ENCODE measurements around the gene SASH1. TPM values are rescaled to one million over a fixed set of nuclear protein-coding genes. Genes with fewer than 3 reads are reported as not detected.

SASH1 gene
- total and polyA plus RNA-seq, 2 donors (not counting 3 experiments of a cell fraction or from before 2014, with no cell fraction given): 18.5 to 103 TPM

- Histone ChIP-seq H3K4me1 (ENCODE audit: control insufficient read depth, extremely low read depth, insufficient read depth, low read length) (no peaks in the 10 kb centered on the region), H2AFZ (ENCODE audit: low read depth, low read length) (peak overlapping the region; percentile 84), H3K4me2 (ENCODE audit: insufficient read depth, low read length) (peak overlapping the region; percentile 64), H3K27ac (ENCODE audit: insufficient read depth, low read depth, low read length) (no peak overlapping the region), H3K27me3 (ENCODE audit: control insufficient read depth in 2 of 2, insufficient read depth in 2 of 2, low read length in 2 of 2) (no peaks in the 10 kb centered on the region), H3K9me3 (replicated peaks; ENCODE audit: control insufficient read depth, insufficient read depth, low read length) (no peaks in the 10 kb centered on the region), H3K9ac (replicated peaks; ENCODE audit: extremely low read depth, insufficient read depth, low read length) (no peak overlapping the region), H4K20me1 (replicated peaks; ENCODE audit: control insufficient read depth, extremely low read depth, insufficient read depth, low read length) (no peaks in the 10 kb centered on the region), H3K9me1 (replicated peaks; ENCODE audit: control insufficient read depth, extremely low read depth, insufficient read depth, low read length) (no peaks in the 10 kb centered on the region), H3K36me3 (ENCODE audit: control insufficient read depth in 2 of 2, extremely low read depth in 1 of 2, insufficient read depth in 2 of 2, low read length in 2 of 2) (no peaks in the 10 kb centered on the region), H3K79me2 (ENCODE audit: control insufficient read depth, insufficient read depth, low read length) (no peaks in the 10 kb centered on the region), H3K4me3 (replicated peaks in 1 of 3; ENCODE audit: insufficient read depth in 1 of 3, low read depth in 1 of 3, low read length in 3 of 3) (peak overlapping the region in 2 of 3 experiments; percentile 36 to 41)
- CTCF ChIA-PET: interaction anchor here (0.6 to 2.2 kb wide), 21 partner anchors 9 to 1166 kb away, joined by 3 to 28 read pairs (median 4); no protein-coding TSS in a partner anchor
- dilution Hi-C loops (cut with MboI; ENCODE audit: extremely low pct_ligation_motif_present, low sequenced_read_pairs): no loop called here
- no peak for TF ChIP-seq POLR2AphosphoS5 (IDR thresholded peaks at IDR 0.05; ENCODE audit: insufficient read depth, low read depth, low read length)
- no peak for TF ChIP-seq EZH2 (IDR thresholded peaks at IDR 0.05; ENCODE audit: borderline replicate concordance, low read depth, low read length, severe bottlenecking)
- TF ChIP-seq POLR2A (IDR thresholded peaks at IDR 0.05; ENCODE audit: low read depth, low read length): no peak
- TF ChIP-seq, protein P1, sequence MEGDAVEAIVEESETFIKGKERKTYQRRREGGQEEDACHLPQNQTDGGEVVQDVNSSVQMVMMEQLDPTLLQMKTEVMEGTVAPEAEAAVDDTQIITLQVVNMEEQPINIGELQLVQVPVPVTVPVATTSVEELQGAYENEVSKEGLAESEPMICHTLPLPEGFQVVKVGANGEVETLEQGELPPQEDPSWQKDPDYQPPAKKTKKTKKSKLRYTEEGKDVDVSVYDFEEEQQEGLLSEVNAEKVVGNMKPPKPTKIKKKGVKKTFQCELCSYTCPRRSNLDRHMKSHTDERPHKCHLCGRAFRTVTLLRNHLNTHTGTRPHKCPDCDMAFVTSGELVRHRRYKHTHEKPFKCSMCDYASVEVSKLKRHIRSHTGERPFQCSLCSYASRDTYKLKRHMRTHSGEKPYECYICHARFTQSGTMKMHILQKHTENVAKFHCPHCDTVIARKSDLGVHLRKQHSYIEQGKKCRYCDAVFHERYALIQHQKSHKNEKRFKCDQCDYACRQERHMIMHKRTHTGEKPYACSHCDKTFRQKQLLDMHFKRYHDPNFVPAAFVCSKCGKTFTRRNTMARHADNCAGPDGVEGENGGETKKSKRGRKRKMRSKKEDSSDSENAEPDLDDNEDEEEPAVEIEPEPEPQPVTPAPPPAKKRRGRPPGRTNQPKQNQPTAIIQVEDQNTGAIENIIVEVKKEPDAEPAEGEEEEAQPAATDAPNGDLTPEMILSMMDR (IDR thresholded peaks at IDR 0.05; ENCODE audit: extremely low read depth in 1 of 2, insufficient read depth in 1 of 2, low read depth in 1 of 2, low read length in 2 of 2): peak; percentile 96 to 99
- no peak for TF ChIP-seq FOS (IDR thresholded peaks at IDR 0.05; ENCODE audit: borderline replicate concordance, insufficient read depth, low read length)
- TF ChIP-seq, protein P2, sequence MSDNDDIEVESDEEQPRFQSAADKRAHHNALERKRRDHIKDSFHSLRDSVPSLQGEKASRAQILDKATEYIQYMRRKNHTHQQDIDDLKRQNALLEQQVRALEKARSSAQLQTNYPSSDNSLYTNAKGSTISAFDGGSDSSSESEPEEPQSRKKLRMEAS (IDR thresholded peaks at IDR 0.05; ENCODE audit: insufficient read depth, insufficient read length): peak; percentile 21
- no peak for TF ChIP-seq GATA2 (IDR thresholded peaks at IDR 0.05; ENCODE audit: insufficient read depth, insufficient read length, low read depth, low read length)
- no peak for TF ChIP-seq JUN (IDR thresholded peaks at IDR 0.05; ENCODE audit: borderline replicate concordance, insufficient read depth, insufficient read length, low read depth)
- TF ChIP-seq MYC (IDR thresholded peaks at IDR 0.05; ENCODE audit: low read depth, low read length): no peak
- intact Hi-C loops (cut with micrococcal nuclease): loop anchor here (1.0 to 5.0 kb wide), 5 partner anchors 18 to 467 kb away; no protein-coding TSS in a partner anchor
- BruUV-seq (replicated peaks): no TSS peak
- FAIRE-seq (peak; percentile 78), DNase-seq (ENCODE audit: low read depth, low spot score) (peak; percentile 64)
- POLR2A ChIA-PET: no interaction called here
Measured at GRCh38 chr6:148559848-148560433, 217.3 kb downstream of the SASH1 start.

Data from endothelial cell of umbilical vein (primary cell).